D721Med (cell line): Measurements from ENCODE around the gene ANKRD1.
A peak's percentile ranks its signal among the peaks of the same experiment; 100 is the strongest.

Experiments
- DNase-seq: peaks from one replicate; pipeline ENCODE4 v3.0.0; 2011; ENCODE audit warnings: low spot score; ENCODE audit not compliant: insufficient read length
- FAIRE-seq: peaks from 2 replicates; lab custom pipeline; 2011; peaks lifted over from hg19 to GRCh38; lab: Jason Lieb, UNC
- TF ChIP-seq, protein P1 (sequence below): IDR thresholded peaks from 2 replicates; pipeline ENCODE4 v1.5.1; 2012; ENCODE audit warnings: mild to moderate bottlenecking, control low read depth; ENCODE audit not compliant: insufficient read depth; ENCODE audit errors: missing control alignments

The ANKRD1 gene

DNA sequence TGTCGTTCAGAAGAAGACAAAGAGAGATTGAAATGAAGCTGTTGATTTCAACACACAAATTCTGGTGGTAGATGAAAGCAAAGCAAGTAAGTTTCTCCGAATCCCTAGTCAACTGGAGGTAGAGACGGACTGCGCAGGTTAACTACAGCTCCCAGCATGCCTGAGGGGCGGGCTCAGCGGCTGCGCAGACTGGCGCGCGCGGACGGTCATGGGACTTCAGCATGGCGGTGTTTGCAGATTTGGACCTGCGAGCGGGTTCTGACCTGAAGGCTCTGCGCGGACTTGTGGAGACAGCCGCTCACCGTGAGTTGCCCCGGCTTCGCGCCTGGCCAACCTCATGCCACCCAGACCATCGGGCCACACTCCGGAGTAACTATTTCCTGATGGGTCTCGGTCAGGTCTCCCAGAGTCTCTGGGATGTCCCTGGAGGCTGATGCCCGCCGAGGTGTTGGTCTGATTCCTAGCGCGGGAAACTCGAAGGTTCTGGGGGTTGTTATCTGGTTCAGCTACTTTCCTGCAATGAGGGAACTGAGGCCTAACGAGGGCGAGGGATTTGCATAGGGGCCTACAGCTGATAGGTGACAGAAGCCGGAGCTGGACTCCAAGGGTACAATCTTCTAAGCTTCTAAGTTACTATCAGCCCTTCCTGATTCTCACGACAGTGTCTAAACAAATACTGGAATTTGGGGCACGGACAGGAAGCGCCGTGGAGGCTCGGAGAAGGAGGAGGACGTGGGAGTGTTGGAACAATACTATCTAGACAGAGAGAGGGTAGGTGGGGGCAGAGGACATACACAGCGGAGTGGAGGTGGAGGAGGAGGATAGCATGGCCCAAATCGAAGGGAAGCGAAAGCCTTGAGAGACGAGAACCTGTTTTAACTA is 48.9 kb downstream of the ANKRD1 start, which contains the start of gene RPP30:
Gene RPP30 (plus strand): TSS at position 209 of the 882 bp plus-strand sequence. CDS start 13 bp downstream, at position 222.
- TF ChIP-seq, protein P1, sequence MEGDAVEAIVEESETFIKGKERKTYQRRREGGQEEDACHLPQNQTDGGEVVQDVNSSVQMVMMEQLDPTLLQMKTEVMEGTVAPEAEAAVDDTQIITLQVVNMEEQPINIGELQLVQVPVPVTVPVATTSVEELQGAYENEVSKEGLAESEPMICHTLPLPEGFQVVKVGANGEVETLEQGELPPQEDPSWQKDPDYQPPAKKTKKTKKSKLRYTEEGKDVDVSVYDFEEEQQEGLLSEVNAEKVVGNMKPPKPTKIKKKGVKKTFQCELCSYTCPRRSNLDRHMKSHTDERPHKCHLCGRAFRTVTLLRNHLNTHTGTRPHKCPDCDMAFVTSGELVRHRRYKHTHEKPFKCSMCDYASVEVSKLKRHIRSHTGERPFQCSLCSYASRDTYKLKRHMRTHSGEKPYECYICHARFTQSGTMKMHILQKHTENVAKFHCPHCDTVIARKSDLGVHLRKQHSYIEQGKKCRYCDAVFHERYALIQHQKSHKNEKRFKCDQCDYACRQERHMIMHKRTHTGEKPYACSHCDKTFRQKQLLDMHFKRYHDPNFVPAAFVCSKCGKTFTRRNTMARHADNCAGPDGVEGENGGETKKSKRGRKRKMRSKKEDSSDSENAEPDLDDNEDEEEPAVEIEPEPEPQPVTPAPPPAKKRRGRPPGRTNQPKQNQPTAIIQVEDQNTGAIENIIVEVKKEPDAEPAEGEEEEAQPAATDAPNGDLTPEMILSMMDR = no peak
- peak; percentile 49 for DNase-seq
- no peak for FAIRE-seq

DNA sequence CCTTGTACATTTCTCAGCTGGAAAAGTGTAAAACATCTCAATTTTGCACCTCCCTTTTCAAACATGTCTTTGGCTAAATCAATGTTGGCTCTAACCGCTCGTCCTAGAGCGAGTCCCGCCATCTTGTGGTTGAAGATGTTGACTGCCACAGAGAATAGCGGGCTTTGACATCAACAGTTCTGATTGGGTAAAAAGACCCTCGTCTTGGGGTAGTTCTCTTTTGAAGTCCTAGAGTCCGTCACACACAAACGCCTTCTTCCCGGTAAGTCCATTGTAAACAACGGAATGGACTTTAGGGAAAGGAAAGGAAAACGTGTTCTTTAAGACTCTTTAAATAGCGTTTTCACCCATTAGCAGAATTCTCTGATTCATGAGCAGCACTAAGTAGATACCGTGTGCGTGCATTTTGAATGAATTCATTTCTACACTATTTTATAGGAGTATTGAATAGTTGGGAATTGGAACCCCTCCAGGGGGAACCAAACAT is 49.6 kb downstream of the ANKRD1 start:
- TF ChIP-seq, protein P1 = no peak
- FAIRE-seq = peak; percentile 88
- no peak for DNase-seq

- FAIRE-seq (no peak), DNase-seq (no peak)
- TF ChIP-seq, protein P1 = no peak
Observed at GRCh38 chr10:90866050-90866598, 54.8 kb downstream of the ANKRD1 start.

DNA sequence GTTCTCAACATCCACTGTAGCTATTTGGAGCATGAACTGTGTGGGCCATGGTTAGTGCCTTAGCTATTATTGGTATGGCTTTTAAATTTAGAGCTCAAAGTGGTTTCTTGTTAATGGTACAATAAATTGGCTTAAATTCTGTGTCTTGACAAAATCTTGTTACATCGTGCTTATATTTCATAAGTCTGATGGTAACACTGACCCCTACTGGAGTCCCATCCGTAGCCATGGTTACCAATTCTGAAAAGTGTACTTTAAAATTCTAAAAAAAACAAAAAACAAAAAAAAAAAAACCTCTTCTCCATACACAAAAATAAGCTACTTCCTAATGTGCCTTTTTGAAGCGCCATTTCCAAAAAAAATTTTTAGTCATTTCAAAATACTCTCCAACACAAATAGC is 55.5 kb downstream of the ANKRD1 start:
- DNase-seq (no peak), FAIRE-seq (no peak)
- TF ChIP-seq, protein P1 = peak; percentile 18

DNA sequence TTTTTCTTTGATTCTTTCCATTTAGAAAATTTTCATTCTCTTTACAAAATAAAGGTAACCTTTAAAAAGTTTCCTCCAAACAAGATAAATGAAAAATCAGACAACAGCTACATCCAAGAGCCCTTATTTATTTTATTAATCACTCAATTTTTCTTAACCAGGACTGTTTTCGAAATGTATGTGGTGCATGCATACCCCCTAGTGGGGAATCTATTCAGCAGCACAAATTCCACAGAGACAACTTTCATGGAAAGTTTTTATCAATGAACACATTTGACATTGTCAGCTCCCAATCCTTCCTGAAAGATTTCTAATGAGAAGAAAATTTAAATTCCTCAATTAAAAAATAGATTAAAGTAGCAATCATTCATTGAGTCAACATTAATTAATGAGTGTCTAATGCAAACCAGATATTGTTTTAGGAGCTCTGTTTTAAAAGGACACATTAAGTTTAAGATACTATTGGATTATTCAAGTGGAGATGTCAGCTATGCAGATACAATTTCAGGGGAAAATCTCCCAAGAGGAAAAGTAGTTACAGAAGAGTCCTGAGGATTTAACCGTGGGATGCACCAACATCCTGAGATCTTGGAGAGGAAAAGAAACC is 57.9 kb downstream of the ANKRD1 start:
- TF ChIP-seq, protein P1 = peak; percentile 68
- DNase-seq = no peak
- no peak for FAIRE-seq
